HUDEP-2 (cell line): ENCODE measurements around the gene MYO7B.

ENCODE experiments used
- DNase-seq, 76 experiments: peaks; one replicate each; lab custom pipeline; 2025; ENCODE audit not compliant: unreplicated experiment in 76 of 76; lab: John Stamatoyannopoulos, UW

MYO7B gene

DNA sequence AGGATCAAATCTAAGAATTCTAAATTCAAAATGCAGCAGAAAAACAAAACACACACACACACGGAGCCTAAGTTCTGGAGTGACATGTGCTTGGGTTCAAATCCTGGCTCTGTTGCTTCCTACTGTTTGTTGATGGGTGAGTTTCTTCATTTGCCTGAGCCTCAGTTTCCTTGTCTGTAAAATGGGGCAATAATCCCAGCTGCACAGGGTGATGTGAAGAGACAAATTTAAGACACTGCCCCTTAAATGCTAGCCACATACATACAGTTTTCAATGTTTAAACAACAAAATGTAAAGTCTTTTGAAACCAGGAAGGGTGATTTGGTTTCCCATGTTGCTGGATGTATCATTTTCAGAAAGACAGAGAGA, 109.5 kb downstream of the MYO7B start:
- no peak for DNase-seq

DNA sequence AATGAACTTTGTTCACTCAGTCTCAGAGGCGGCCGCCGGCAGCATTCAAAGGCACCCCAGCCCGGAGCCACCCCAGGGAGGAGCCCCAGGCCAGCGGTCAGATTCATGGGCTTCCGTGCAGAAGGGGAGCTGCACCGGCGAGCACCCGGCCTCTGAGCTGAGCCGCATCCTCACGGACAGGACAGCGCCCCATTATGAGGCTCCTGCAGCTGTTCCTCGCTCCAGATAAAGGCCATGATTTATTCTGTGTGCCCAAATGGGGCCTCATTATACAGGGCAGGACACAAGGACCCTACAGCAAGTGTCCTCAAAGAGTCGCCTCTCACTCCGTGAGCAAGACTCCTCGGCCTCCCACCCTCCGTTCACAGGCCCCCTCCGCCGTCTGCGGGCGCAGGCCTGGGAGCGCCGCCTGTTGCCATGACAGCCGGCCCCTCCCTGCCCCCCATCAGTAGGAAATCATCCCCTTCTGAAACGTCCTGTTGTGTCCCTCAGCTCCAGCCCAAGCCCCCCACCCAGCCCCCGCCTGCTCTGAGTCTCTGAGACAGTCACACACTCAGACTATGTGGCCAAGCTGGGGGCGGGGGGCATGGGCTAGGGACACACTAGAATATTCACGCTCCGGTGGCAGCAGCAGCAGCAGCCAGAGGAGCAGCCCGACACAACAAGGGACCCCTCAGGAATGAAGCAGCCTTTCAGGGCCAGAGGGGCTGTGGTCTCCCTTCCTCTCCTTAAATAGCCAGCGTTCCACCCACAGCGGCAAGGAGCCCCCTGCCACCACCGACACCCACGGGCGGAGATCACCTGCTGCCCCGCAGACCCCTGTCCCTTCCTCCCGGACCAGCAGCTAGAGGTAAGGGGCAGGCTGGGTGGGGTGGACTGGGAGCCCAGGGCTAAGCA, 110.2 kb downstream of the MYO7B start, which contains the start of gene GPR17:
Gene GPR17 (plus strand): TSS at position 759 of the 897 bp plus-strand sequence. CDS start 4,583 bp downstream, outside the sequence.
- DNase-seq = no peak

DNA sequence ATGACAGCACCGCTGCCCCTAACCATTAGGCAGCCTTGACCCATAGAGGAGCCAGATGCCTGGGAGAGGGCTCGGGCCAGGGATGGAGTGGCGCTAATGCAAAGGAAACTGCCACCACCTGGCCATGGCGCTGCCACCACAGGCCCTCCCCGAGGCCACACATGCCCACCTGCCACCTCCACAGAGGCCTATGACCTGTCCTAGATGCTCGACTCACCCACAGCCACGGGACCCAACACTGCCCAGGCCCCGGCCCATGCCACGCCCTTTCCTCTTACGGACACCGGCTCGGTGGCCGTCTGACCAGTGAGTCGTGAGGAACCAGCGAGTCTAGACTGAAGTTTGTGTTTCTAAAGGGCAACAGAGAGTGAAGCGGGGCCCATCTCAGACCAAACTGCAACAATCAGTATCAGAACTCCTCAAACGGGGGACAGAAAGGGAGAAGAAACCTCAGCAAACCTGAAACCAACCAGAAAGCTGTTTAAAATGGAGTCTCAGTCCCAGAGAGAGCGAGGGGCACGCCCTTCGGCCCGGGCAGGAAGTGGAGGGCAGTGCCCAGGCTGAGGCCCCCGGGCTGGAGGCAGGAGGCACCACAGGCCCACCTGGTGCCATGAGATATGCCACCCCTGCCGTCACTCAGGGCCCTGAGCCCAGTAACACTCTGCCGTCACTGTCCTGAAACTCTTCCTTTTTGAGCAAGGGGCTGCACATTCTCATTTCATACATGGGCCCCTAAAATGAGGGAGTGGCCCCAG, 111.2 kb downstream of the MYO7B start:
- DNase-seq = peak in 2 of 76 experiments; percentile 3 to 6

GRCh38 chr2:127647242-127648190, 112.0 kb downstream of the MYO7B start:
- no peak for DNase-seq

DNA sequence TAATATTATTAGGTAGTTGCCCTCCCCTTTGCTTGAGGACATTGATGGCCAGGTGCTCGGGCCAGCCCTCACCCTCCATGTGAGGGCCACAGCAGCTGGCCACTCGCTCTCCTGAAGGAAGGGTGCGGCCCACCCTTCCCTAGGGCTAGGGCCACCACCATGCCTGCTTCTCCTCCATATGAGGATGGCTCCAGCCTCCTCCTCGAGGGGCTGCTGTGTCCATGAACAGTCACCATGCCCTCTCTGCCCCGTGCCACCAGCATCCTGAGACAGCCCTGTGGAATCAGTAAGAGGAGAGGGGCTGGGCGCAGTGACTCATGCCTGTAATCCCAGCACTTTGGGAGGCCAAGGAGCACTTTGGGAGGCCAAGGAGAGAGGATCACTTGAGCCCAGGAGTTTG, 112.8 kb downstream of the MYO7B start:
- no peak for DNase-seq

GRCh38 chr2:127649100-127649611, 113.7 kb downstream of the MYO7B start:
- DNase-seq = no peak

- peak in 74 of 76 experiments; percentile 7 to 88 (median 52) for DNase-seq
Measured at GRCh38 chr2:127649684-127650040, 114.2 kb downstream of the MYO7B start.

- DNase-seq = no peak
Measured at GRCh38 chr2:127650041-127650784, 114.7 kb downstream of the MYO7B start.

GRCh38 chr2:127650785-127651380, 115.4 kb downstream of the MYO7B start:
- no peak for DNase-seq

- no peak for DNase-seq
Measured at GRCh38 chr2:127651381-127651809, 115.9 kb downstream of the MYO7B start.

DNA sequence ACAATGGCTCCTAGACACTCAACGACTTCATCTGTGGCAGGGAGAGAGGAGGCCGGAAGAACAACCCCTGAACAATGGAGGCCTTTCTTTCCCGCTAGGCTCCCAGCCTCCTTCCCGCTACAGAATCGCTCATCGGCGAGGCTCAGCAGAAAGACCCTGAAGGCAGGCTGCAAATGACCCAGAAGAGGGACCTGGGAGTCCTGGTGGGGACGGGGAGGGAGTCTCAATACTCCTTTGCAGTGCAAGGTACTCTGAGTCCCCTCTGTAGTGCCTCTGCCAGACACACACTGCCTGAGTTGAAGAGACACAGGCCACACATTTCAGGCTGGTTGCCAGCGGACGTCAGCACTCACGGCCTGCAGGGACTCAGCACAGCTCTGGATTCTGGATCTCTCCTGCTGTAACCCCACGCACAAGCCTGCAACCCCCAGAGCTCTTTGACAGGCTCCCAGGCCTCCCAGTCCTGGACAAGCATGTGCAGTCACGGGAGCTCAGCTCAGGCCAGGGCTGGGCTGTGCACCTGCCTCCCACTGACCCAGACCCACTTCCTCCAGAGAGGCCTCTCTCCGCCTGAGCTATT, 116.6 kb downstream of the MYO7B start:
- no peak for DNase-seq

GRCh38 chr2:127652786-127653357, 117.4 kb downstream of the MYO7B start:
- no peak for DNase-seq

- no peak for DNase-seq
Measured at GRCh38 chr2:127653421-127654083, 118.1 kb downstream of the MYO7B start.

GRCh38 chr2:127654084-127654837, 118.8 kb downstream of the MYO7B start:
- no peak for DNase-seq

DNA sequence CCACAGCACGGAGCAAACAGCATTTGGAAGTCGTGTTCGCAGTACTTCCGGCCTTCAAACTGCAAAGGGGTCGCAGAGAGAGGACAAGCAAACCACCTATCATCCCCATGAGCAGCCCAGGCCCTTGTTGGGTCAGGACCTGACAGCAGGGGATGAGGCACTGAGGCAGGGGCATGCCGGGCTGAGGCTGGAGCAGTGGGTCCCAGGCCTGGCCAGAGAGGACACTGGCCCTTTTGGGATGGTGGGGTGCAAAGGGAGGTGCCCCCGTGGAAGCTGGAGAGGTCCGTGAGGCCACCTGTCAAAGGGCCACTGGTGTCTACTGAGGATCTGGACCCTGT, 119.3 kb downstream of the MYO7B start:
- no peak for DNase-seq

DNA sequence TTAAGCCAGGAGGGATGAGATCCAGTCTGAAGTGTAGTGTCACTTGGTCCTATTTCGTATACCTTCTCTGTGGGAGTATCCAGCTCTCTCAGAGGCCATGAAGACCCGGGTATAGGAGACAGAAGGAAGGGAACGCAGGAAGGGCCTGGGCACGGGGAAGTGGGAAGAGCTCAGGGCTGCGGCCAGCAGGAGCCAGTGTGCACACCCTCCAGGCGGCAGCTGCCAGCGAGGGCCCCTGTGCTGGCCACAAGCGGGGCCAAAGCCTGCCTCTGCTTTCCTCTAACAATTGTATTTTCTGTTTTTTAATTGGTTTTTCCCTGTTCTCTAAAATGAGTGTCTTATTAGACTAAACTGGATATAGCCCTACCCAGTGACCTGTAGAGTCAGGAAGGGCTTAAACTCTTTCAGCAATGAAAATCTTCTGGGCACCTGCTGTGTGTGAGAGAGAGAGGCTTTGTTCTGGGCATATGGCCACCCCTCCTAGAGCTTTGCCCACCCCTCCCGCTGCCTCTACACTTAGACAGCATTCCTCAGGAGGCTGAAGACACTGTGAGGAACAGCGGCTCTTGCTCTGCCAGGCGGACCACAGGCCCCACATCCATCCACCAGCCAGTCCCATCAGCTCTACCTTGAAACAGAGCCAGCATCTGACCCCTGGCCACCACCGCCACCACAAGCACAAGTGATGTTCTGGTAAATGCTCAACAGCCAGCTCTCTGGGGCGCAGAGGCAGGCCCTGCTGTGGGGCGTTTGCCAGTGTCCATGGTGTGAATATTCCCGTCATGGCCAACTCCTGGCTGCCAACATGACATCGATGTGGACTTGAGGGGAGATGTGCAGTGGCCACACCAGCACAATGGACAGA, 120.0 kb downstream of the MYO7B start:
- no peak for DNase-seq
